GM12874 (cell line): ENCODE data around the gene SIGLEC7.

ENCODE experiments used
- TF ChIP-seq, protein P1 (sequence below): IDR thresholded peaks from 2 replicates; pipeline ENCODE4 v1.5.1; 2011; ENCODE audit warnings: low read depth, mild to moderate bottlenecking, control low read depth, low read length, moderate library complexity; ENCODE audit not compliant: insufficient read depth

The SIGLEC7 gene

DNA sequence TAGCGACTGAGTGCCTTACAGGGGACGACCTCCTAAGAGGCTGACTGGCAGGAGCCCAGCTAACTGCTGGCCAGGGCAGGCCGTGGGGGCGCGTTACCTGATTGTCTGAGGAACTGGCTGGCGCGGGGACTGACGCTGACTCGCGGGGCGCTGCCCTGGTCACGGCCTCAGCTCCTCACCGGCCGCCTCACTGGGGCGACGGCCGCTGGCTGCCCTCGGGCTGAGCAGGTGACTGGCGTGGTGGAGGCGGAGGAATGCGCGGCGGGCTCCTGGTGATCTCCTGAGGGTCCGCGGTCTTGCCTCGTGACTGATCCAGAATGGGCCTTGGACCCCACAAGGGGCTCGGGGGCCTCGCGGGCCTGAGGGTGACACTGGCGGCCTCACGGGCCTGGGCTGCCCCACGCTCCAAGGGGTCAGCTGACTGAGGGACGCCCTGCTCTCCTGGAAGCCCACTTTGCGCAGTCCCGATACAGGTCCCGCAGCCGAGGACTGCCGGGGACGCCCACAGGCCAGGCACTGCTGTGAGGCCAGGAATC, 39.3 kb downstream of the SIGLEC7 start:
- TF ChIP-seq, protein P1, sequence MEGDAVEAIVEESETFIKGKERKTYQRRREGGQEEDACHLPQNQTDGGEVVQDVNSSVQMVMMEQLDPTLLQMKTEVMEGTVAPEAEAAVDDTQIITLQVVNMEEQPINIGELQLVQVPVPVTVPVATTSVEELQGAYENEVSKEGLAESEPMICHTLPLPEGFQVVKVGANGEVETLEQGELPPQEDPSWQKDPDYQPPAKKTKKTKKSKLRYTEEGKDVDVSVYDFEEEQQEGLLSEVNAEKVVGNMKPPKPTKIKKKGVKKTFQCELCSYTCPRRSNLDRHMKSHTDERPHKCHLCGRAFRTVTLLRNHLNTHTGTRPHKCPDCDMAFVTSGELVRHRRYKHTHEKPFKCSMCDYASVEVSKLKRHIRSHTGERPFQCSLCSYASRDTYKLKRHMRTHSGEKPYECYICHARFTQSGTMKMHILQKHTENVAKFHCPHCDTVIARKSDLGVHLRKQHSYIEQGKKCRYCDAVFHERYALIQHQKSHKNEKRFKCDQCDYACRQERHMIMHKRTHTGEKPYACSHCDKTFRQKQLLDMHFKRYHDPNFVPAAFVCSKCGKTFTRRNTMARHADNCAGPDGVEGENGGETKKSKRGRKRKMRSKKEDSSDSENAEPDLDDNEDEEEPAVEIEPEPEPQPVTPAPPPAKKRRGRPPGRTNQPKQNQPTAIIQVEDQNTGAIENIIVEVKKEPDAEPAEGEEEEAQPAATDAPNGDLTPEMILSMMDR = no peak

DNA sequence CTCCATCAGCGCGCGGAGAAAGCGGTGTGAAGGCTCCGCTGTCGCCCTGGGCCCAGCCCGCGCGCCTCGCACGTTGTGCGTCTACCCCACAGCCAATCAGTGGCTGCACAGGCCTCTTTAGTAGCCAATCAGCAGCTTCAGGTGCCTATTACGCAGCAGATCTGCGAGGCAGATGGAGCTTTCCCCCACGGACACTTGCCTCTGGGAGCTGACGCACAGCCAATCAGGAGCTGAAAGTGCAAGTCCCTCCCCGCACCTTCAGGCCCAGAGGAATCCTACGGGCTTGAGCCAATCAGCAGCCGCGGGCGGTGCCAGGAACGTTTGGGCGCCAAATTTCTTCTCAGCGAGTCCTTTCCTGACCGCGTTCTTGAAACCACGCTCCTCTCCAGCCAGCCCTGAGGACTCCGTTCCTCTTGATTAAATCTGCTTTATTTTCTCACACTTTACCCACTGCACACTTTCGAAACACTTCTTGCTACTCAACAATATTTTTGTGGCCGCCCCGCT, 39.9 kb downstream of the SIGLEC7 start:
- TF ChIP-seq, protein P1 = no peak

DNA sequence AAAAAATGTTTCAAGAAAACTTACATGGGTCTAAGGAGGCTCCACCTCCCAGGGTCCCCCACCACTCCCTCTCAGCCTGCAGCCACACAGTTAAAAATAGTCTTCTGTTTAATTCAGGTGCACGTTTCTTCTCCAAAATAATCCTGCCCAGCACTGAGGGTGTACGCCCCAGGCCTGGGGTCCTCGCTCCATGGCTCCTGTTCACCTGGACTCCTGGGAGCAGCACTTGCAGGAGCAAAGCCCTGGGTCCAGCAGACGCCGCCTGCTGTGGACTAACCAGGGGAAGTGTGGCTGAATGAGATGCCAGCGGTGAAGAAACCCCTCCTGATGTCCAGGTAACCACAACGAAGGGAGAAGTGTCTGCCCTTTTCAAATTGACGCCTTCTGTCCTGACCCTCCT, 41.5 kb downstream of the SIGLEC7 start:
- TF ChIP-seq, protein P1 = no peak

DNA sequence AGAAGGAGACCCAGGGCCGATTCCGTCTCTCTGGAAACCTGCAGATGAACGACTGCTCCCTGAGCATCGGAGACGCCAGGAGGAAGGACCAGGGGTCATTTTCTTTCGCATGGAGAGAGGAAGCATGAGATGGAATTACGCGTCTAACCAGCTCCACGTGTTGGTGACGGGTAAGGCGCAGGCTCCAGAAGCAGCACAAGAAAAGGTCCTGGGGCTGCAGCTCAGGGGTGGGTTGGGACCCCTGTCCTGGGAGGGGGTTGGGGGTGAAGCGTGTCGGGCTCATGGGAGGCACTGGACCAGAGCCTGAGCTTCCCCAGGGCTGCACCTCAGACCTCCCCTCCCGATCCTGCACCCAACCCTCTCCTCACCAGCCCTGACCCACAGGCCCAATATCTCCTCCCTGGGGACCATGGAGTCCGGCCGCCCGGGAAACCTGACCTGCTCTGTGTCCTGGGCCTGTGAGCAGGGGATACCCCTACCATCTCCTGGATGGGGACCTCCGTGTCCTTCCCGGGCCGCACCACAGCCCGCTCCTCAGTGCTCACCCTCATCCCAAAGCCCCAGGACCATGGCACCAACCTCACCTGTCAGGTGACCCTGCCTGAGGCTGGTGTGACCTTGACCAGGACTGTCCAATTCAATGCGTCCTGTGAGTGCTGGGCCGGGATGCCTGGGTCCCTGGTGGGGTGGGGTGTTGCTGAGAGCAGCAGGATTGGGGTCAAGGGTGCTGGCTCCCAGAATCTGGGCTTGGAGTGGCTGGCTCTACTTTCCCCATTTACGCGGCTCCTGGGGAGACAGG, 43.2 kb downstream of the SIGLEC7 start:
- TF ChIP-seq, protein P1 = no peak

DNA sequence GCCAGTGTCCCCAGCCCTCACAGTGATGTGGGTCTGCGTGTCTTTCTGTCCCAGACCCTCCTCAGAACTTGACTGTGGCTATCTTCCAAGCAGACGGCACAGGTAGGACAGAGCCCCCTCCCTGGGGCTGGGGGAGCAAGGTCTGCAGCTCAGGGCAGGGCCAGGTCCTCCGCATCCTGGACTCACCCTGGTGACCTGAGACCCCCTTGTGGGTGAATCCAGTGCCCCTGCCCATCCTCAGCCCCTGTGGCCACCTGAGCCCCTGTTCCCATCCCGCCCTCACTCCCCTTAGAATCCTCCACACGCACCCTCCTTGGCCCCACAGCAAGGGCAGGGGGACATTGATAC, 43.7 kb downstream of the SIGLEC7 start:
- TF ChIP-seq, protein P1 = no peak

DNA sequence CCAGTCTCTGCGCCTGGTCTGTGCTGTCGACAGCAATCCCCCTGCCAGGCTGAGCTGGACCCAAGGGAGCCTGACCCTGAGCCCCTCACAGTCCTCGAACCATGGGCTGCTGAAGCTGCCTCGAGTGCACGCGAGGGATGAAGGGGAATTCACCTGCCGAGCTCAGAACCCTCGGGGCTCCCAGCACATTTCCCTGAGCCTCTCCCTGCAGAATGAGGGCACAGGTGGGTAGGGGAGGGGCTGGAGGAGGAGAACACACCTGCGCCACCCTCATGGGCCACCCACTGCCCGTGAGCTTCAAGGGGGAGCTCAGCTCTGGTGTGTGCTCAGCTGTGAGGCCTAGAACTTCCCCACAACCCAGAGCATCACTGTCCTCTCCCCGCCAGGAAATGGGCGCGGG, 44.2 kb downstream of the SIGLEC7 start:
- TF ChIP-seq, protein P1 = no peak

DNA sequence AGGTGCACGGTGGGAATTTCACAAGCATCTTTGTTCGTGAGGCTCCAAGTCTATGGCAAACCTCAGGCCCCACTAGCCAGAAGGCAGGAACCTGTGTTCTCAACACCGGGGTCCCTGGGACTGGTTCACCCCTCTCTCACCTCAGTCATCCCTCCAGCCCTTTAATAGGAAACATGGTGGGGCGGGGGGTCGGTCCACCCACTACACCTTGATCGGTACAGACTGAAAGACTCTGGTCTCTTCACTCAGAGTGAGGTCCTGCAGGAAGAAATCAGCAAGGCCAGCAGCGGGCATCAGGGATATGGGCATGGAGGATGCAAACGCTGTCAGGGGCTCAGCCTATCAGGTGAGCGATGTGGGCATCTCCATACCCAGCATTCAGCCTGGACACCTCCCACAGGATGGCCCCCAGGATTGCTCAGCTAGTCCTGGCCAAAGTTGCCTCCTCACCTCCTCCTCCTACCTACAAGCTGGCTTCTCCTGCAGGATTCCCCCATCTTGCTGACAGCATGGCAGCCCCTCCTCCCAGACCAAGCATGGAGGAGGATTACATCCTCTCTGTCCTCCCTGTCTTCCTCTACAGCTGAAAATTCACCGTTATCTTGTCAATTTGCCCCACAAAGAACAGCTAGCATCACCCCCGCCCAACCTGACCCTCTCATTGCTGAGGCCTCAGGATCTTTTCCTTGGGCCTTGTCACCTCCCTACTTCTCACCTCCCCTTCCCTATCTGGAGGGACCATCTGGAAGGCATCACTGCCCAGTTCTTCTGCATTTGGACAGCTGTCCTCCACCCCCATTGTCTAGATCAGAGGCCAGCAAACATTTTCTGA, 45.5 kb downstream of the SIGLEC7 start:
- TF ChIP-seq, protein P1 = no peak
